HG03558 (cell line): Measurements from ENCODE around the gene SGCB.
A peak's percentile ranks its signal among the peaks of the same experiment; 100 is the strongest.
"Not testable (repeated sequence)": the region's sequence is repeated elsewhere in the genome, so short reads cannot be mapped to it uniquely, and the experiment has no call there.

Experiments used
- ATAC-seq: cut with Tn5 transposase; IDR thresholded peaks from one replicate; pipeline ENCODE4 v1.9.1; 2021; ENCODE audit warnings: moderate number of reproducible peaks; ENCODE audit not compliant: unreplicated experiment; ENCODE audit errors: extremely low read depth

Gene SGCB, protein sequence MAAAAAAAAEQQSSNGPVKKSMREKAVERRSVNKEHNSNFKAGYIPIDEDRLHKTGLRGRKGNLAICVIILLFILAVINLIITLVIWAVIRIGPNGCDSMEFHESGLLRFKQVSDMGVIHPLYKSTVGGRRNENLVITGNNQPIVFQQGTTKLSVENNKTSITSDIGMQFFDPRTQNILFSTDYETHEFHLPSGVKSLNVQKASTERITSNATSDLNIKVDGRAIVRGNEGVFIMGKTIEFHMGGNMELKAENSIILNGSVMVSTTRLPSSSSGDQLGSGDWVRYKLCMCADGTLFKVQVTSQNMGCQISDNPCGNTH

GRCh38 chr4:52038103-52038912 lies at the start of gene SGCB:
TSS of gene SGCB (minus strand) at chr4:52038299. CDS start at chr4:52038259, 40 bp downstream.
- peak; percentile 53 for ATAC-seq

DNA sequence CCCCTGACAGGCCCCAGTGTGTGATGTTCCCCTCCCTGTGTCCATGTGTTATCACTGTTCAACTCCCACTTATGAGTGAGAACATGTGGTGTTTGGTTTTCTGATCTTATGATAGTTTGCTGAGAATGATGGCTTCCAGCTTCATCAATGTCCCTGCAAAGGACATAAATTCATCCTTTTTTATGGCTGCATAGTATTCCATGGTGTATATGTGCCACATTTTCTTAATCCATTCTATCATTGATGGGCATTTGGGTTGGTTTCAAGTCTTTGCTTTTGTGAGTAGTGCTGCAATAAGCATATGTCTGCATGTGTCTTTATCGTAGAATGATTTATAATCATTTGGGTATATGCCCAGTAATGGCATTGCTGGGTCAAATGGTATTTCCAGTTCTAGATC lies 48.3 kb upstream of the SGCB start:
- ATAC-seq, result not testable (repeated sequence)

- ATAC-seq, result no peak
These were observed 43.1 kb upstream of the SGCB start for GRCh38 chr4:52081216-52081615.

- ATAC-seq, result no peak
These were observed 41.6 kb upstream of the SGCB start for GRCh38 chr4:52079659-52080058.

DNA sequence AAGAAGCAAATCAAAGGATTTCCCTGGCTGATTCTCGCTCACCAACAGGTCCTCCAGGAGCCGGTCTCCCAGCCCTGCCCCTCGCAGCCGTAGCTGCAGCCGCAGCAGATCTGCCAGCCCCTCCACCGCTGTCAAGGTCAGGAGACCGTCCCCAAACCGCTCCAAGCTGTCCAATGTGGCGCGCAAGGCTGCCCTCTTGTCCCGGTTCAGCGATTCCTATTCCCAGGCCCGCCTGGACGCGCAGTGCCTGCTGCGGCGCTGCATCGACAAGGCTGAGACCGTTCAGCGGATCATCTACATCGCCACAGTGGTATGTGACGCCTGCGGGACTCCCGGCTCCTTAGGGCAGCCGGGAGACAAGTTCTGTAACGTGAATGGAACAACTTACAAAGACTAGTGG lies 38.6 kb upstream of the SGCB start:
- no peak for ATAC-seq

DNA sequence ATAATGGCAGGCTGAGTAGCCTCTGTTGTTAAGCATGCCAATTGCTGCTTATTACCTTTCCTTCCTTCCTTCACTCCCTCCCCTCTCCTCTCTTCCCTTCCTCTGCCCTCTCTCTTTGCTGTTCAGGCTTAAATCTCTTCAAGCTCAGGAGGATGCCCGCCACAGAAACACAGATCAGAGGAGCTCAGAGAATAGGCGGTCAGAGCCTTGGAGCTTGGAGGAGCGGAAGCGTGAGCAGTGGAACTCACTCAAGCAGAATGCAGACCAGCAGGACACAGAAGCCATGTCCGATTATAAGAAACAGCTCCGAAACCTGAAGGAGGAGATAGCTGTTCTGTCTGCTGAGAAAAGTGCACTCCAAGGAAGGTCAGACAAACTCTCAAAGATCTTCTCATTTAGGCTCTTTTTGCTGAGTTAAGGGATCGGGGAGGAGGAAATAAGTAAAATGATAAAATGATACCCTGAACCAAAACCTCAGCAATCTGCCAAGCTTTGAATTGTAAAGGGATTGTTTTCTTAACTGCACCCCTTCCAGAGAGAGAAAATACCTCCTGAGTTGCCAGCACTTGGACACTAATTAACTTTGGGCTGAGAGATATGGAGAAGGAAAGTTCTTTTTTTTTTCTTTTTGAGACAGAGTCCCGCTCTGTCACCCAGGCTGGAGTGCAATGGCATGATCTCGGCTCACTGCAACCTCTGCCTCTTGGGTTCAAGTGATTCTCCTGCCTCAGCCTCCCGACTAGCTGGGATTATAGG lies 33.9 kb upstream of the SGCB start:
- no peak for ATAC-seq

DNA sequence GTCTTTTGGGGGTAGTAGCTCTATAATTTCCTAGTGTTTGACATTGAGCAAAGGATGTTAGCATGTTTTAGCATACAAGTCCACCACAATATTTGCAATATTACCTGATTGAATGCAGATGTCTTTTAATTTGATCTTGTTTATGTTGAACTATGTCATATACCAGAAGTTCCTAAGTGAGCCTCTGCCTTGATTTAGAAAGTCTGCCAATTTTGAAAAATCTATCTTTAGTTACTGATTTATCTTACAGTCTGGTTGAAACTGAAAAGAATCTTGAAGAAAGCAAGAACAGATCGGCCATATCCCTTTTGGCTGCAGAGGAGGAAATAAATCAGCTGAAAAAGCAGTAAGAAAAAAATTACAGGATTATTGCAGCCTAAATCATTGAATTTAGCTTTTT lies 31.5 kb upstream of the SGCB start:
- ATAC-seq, result no peak

DNA sequence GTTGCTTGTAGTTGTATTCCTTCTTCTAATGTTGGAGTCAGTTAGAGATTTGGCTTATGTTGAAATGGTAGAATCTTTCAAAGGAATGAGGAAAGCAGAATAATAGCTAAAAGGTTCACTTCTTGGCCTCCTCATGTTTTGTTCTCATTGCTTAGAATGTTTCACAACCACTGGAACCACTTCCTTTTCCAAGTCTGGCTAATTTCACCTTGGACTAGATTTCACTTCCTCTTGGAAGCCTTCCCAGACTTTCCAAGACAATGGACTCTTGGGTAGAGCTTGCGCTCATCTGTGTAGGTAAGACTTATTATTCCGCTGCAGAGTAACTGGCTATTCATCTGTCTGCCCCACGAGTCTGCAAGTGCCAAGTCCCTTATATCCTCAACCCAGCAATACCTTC lies 21.3 kb upstream of the SGCB start:
- no peak for ATAC-seq

DNA sequence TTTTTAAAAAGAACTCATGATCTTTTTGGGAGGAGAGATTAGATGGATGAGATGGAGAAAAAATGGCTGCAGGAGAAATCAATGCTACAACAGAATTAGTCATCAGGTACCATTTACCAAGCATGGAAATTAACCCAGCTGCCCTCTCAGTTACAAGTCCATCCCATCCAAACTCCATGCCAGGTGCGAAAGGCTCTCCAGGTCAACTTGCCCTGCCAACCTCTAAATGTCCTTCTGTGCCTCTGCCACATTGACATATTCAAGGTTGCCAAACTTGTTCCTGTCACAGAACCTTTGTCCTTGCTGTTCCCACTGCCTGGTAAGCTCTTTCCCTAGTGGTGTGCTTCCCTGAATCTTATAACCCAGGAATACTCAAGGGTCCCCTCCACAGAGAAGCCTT lies 20.2 kb upstream of the SGCB start:
- no peak for ATAC-seq

- ATAC-seq, result no peak
These were observed 19.1 kb upstream of the SGCB start for GRCh38 chr4:52057196-52057595.

GRCh38 chr4:52054254-52054653 lies 16.2 kb upstream of the SGCB start:
- ATAC-seq, result no peak

- ATAC-seq, result peak; percentile 61
These were observed 14.3 kb upstream of the SGCB start for GRCh38 chr4:52052475-52052780.

DNA sequence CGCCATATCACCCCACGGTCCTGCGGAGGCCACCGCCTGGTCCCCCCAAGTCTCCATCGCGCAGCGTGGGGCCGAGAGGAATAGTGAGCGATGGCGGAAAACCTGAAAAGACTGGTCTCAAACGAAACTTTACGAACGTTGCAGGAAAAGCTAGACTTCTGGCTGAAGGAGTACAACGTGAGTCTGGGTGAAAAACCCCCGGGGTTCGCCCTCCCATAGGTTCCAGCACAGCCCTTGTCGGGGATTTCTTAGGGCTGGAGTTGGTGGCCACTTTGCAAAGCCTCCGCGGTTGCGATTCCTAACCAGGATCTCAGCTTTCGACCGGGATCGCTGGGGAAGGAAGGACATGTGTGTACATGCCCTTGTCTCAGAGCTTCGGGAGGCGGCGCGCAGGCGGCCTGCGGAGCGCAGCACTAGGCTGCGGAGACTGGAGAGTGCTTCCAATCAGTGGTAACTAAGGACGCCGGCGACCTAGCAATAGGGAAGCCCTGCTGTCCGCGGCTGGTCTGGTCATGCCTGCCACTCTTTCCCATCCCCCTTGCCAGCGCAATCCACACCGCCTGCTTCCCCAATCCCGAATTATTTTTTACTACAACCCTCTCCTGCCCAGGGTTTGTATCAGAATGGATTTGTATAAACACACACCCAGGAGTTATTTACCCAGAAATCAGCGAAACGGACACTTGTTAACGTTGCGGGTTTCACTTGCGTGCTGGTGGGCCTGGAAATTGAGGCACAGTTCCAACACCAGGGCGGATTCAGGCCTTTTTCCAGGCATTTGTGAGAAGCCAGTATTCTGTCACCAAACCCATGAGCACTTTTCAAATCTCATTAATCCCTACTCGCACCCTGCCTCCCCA lies 13.7 kb upstream of the SGCB start:
- no peak for ATAC-seq

DNA sequence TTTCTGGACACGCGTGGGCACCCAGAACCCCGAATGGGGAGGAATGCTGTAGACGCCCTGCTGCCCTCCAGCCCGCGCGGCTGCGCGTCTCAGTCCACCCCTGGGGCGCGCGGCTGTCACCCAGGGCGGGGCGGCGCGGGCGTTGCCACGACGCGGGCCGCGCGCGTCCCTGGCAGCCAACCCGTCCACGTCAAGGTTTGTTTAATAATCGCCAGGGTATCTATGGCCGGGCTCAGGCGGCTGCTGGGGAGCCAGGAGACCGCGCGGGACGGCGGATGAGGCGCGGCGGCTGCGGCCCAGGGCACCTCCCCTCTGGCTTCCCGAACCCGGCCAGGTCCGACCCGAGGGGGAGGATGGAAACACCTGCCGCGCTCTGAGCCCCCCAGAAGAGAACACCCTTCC lies 13.1 kb upstream of the SGCB start, which contains the start of gene SPATA18:
SPATA18 (plus strand) TSS at position 92 of the 402 bp plus-strand sequence. CDS start 401 bp downstream, outside the sequence.
- no peak for ATAC-seq

DNA sequence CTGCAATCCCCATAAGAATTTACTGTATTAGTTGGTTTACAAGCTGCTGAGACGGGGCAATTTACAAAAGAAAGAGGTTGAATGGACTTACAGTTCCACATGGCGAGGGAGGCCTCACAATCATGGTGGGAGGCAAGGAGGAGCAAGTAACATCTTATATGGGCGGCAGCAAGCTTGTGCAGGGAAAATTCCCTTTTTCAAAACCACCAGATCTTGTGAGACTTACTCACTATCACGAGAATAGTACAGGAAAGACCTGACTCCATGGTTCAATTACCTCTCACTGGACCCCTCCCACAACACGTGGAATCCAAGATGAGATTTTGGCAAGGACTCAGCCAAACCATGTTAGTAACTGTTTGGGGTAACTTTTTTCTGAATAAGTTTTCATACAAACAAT lies 11.2 kb upstream of the SGCB start:
- no peak for ATAC-seq

GRCh38 chr4:52045028-52045427 lies 6.9 kb upstream of the SGCB start:
- no peak for ATAC-seq

GRCh38 chr4:52037689-52038102 lies 403 bp downstream of the SGCB start:
- ATAC-seq, result peak; percentile 27

GRCh38 chr4:52036886-52037530 lies 1.1 kb downstream of the SGCB start:
- no peak for ATAC-seq

DNA sequence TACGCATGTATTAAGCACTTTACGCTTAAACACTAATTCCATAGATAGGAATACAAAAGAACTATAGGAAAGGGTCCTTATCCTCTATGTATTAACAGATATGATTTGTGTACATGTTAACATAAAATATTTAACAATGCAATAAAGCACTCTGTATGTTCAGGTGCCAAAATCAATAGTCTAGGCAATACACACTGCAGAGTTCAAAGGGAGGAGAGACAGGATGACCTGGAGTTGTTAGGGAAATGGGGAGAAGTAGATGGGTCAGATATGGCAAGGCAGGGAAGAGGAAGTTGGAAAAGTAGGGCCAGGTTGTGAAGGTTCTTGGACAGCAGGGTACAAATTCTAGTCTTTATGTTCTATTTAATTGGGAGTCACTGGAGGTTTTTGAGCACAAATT lies 2.9 kb downstream of the SGCB start:
- no peak for ATAC-seq

DNA sequence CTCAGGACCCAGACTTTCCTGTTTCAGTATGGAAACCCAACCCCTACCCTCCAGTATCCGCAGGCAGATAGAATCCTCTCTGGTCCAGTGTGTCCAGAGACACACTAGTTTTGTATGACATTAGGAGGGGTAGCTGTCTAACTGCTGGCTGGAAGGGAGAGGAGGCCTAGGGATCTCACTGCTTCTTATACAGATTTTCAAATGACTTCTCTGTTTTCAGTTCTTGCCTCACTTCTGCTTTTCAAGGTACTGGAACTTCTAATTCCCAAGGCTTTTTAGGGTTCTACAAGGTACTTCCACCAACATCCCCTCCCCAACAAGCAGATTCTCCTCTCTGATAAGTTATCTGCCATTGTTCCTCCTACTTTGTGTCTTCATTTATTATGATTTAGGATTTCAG lies 6.1 kb downstream of the SGCB start:
- no peak for ATAC-seq
